ENCODE measurements around the gene MGARP. TPM values are rescaled to one million over a fixed set of nuclear protein-coding genes. Genes with fewer than 3 reads are reported as not detected.

MGARP gene
- total and polyA plus RNA-seq, 2 of the 4 experiments (the other 2 are of a cell fraction), result 34.7 to 35.0 TPM

DNA sequence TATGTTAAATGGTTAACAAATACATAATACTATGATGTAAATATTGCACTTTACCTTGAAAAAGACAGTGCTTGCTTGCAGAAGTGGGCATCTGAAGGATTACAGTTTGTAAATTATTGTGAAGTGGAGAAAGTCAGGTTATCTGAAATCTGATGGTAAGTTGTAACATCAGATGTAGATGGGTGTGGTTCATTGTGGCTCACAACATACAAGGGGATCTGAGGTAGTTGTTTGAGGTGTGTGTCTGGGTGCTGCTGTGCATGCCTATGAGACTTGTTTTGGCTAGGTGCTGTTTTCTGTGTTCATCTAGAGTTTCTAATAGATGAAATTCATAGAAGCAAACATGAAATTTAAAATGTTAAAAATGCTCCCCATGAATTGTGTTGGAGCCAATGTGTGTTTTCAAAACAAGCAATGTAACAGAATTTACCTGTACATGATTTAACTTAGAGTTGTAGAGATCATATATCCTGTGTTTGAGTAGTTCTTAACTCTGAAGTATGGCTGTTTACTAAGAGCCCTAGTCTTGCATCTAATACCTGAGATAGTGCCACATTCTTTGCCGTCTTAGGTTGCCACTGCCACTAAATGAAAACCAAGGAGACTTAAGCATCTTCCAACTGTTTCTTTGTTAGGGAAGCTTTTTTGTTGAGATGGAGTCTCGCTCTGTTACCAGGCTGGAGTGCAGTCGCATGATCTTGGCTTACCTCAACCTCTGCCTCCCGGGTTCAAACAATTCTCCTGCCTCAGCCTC lies 34.2 kb upstream of the MGARP start:
- dilution Hi-C loops (cut with HindIII; ENCODE audit: low sequenced_read_pairs, unreplicated experiment) (no loop called here), intact Hi-C loops (cut with micrococcal nuclease) (no loop called here), in situ Hi-C loops (cut with MboI; ENCODE audit: low sequenced_read_pairs) (no loop called here)
- no peak overlapping the region for H2BK20ac ChIP-seq (ENCODE audit: low read depth, low read length)
- H2BK120ac ChIP-seq (ENCODE audit: low read depth, low read length), result no peak overlapping the region
- no peak overlapping the region for H3K14ac ChIP-seq (replicated peaks; ENCODE audit: low read depth, low read length)
- H3K4me3 ChIP-seq (ENCODE audit: insufficient read depth, low read depth, low read length), result no peak overlapping the region
- H4K20me1 ChIP-seq (ENCODE audit: insufficient read depth, low read length), result peaks cover 71% of the 10 kb centered on the region
- H3K79me1 ChIP-seq (ENCODE audit: low read depth in 1 of 2, low read length in 2 of 2), result peaks cover 0 to 36% of the 10 kb centered on the region in 2 experiments; a peak in 2 of 4 replicates
- no peak overlapping the region for H2AFZ ChIP-seq (replicated peaks; ENCODE audit: low read length, poor library complexity)
- H3K4me2 ChIP-seq (ENCODE audit: low read depth, low read length), result no peak overlapping the region
- H3K4ac ChIP-seq (ENCODE audit: low read depth, low read length), result no peak overlapping the region
- H3K18ac ChIP-seq (ENCODE audit: low read depth, low read length), result no peak overlapping the region
- H3K4me1 ChIP-seq (ENCODE audit: control insufficient read depth, insufficient read depth, low read length), result peaks cover 3% of the 10 kb centered on the region; the same call in 1 of the 2 replicates
- CTCF ChIA-PET, result no interaction called here
- ATAC-seq (ENCODE audit: low read depth), result no peak
- H3K56ac ChIP-seq (ENCODE audit: extremely low read depth, insufficient read depth, low read length), result no peak overlapping the region
- H4K91ac ChIP-seq (ENCODE audit: insufficient read depth, low read depth, low read length), result no peak overlapping the region
- DNase-seq, result no peak
- no CpG with 5 or more reads among the region's 4 CpGs for WGBS, 2 experiments (ENCODE audit: extremely low coverage in 2 of 2, insufficient read length in 1 of 2)
- H3K23ac ChIP-seq (ENCODE audit: low read depth, low read length), result peak overlapping the region; percentile 40; the same call in 1 of the 2 replicates
- H2AK5ac ChIP-seq (ENCODE audit: low read depth, low read length), result no peak overlapping the region
- H3K27me3 ChIP-seq (ENCODE audit: control insufficient read depth, insufficient read depth, low read length), result no peaks in the 10 kb centered on the region
- no peak overlapping the region for H3K27ac ChIP-seq (ENCODE audit: insufficient read depth, low read length)
- TF ChIP-seq CEBPB (IDR thresholded peaks at IDR 0.05; ENCODE audit: low read depth, low read length) (no peak), BHLHE40 (IDR thresholded peaks at IDR 0.05; ENCODE audit: low read depth, low read length) (no peak), FOS (IDR thresholded peaks at IDR 0.05; ENCODE audit: low read depth, low read length) (no peak), RCOR1 (IDR thresholded peaks at IDR 0.05; ENCODE audit: insufficient replicate concordance, low read length) (no peak), RFX5 (IDR thresholded peaks at IDR 0.05; ENCODE audit: low read depth, low read length) (no peak), POLR2A (IDR thresholded peaks at IDR 0.05; ENCODE audit: low read depth, low read length) (no peak), MAFK (IDR thresholded peaks at IDR 0.05; ENCODE audit: low read depth, low read length) (no peak), CHD1 (IDR thresholded peaks at IDR 0.05; ENCODE audit: low read depth, low read length) (no peak), MAZ (IDR thresholded peaks at IDR 0.05; ENCODE audit: borderline replicate concordance, low read depth, low read length) (no peak)
- TF ChIP-seq, protein P1, sequence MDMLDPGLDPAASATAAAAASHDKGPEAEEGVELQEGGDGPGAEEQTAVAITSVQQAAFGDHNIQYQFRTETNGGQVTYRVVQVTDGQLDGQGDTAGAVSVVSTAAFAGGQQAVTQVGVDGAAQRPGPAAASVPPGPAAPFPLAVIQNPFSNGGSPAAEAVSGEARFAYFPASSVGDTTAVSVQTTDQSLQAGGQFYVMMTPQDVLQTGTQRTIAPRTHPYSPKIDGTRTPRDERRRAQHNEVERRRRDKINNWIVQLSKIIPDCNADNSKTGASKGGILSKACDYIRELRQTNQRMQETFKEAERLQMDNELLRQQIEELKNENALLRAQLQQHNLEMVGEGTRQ (IDR thresholded peaks at IDR 0.05; ENCODE audit: low read depth, low read length), result no peak
- no peak overlapping the region for H3K9ac ChIP-seq (ENCODE audit: low read depth, low read length)
- H3K9me1 ChIP-seq (ENCODE audit: insufficient read depth, low read length), result 0 out of 2 replicates have a peak, but pooled peaks cover 2% of the 10 kb centered on the region
- no peak overlapping the region for H4K8ac ChIP-seq (ENCODE audit: low read depth in 2 of 2, low read length in 2 of 2)
- no peak overlapping the region for H2AK9ac ChIP-seq (replicated peaks; ENCODE audit: low read depth, low read length, poor library complexity)
- H3K36me3 ChIP-seq (ENCODE audit: control insufficient read depth, insufficient read depth, low read length), result no peaks in the 10 kb centered on the region
- H2BK5ac ChIP-seq (ENCODE audit: low read depth, low read length, poor library complexity, severe bottlenecking), result no peak overlapping the region
- POLR2A ChIA-PET (ENCODE audit: unreplicated experiment), result no interaction called here
- H4K5ac ChIP-seq (ENCODE audit: low read depth, low read length), result peak overlapping the region; percentile 8; the same call in 1 of the 2 replicates
- BruUV-seq (replicated peaks), result no TSS peak
- H3K9me3 ChIP-seq (ENCODE audit: control insufficient read depth, insufficient read depth, low read length), result no peaks in the 10 kb centered on the region
- no peak overlapping the region for H2BK15ac ChIP-seq (ENCODE audit: low read depth, low read length)

Data from IMR-90 (cell line).